ENCODE measurements around the gene OR10AD1.

GRCh38 chr12:48198672-48198971 lies 4.5 kb downstream of the OR10AD1 start:
- TF ChIP-seq, protein P1, sequence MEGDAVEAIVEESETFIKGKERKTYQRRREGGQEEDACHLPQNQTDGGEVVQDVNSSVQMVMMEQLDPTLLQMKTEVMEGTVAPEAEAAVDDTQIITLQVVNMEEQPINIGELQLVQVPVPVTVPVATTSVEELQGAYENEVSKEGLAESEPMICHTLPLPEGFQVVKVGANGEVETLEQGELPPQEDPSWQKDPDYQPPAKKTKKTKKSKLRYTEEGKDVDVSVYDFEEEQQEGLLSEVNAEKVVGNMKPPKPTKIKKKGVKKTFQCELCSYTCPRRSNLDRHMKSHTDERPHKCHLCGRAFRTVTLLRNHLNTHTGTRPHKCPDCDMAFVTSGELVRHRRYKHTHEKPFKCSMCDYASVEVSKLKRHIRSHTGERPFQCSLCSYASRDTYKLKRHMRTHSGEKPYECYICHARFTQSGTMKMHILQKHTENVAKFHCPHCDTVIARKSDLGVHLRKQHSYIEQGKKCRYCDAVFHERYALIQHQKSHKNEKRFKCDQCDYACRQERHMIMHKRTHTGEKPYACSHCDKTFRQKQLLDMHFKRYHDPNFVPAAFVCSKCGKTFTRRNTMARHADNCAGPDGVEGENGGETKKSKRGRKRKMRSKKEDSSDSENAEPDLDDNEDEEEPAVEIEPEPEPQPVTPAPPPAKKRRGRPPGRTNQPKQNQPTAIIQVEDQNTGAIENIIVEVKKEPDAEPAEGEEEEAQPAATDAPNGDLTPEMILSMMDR (IDR thresholded peaks at IDR 0.05; ENCODE audit: low read length): no peak
- TF ChIP-seq EZH2phosphoT487 (IDR thresholded peaks at IDR 0.05; ENCODE audit: low read length): no peak

All from MM.1S (cell line).